Activated CD4-positive, alpha-beta memory T cell treated with anti-CD3 and anti-CD28 coated beads for 36 hours (primary cell): ENCODE measurements around the gene PNPT1. TPM values are rescaled to one million over a fixed set of nuclear protein-coding genes. Genes with fewer than 3 reads are reported as not detected.
"Not testable (repeated sequence)": the region's sequence is repeated elsewhere in the genome, so short reads cannot be mapped to it uniquely, and the experiment has no call there.

ENCODE experiments used
- CTCF ChIA-PET: fragments of 350-600 bp; sonication (Branson Sonifier 250); formaldehyde crosslinking; loops from one replicate; lab custom pipeline; 2021; ENCODE audit warnings: antibody characterized with exemption, inconsistent platforms; lab: Charles Lee
- POLR2A ChIA-PET: fragments of 350-600 bp; sonication (Branson Sonifier 250); formaldehyde crosslinking; loops from one replicate; lab custom pipeline; 2021; ENCODE audit warnings: antibody characterized with exemption; lab: Charles Lee
- DNase-seq: peaks from one replicate; pipeline ENCODE4 v3.0.0-alpha.2; 2020
- H3K27ac Mint-ChIP-seq: one replicate; pipeline ENCODE4 v1.8.0; 2021; ENCODE audit warnings: mixed read lengths
- H3K27me3 Mint-ChIP-seq: one replicate; pipeline ENCODE4 v1.8.0; 2021; ENCODE audit warnings: mixed read lengths
- H3K36me3 Mint-ChIP-seq: one replicate; pipeline ENCODE4 v1.8.0; 2021; ENCODE audit warnings: mixed read lengths
- H3K4me1 Mint-ChIP-seq: one replicate; pipeline ENCODE4 v1.8.0; 2021; ENCODE audit warnings: low read depth, mixed read lengths
- H3K4me3 Mint-ChIP-seq: one replicate; pipeline ENCODE4 v1.8.0; 2021; ENCODE audit warnings: mild to moderate bottlenecking, mixed read lengths
- H3K9me3 Mint-ChIP-seq: one replicate; pipeline ENCODE4 v1.8.0; 2021; ENCODE audit warnings: mixed read lengths
- intact Hi-C: fragments of 100-400 bp; cut with micrococcal nuclease; formaldehyde crosslinking; loops from one replicate; pipeline ENCODE4 v1.15.1; 2023
- total RNA-seq, 2 experiments: library from RNA; stranded (reverse); gene quantifications; one replicate each; pipeline ENCODE4 v1.2.3, GENCODE V29; 2021

PNPT1 gene
- total RNA-seq, 2 experiments from 2014 or later = 44.0 to 48.4 TPM

DNA sequence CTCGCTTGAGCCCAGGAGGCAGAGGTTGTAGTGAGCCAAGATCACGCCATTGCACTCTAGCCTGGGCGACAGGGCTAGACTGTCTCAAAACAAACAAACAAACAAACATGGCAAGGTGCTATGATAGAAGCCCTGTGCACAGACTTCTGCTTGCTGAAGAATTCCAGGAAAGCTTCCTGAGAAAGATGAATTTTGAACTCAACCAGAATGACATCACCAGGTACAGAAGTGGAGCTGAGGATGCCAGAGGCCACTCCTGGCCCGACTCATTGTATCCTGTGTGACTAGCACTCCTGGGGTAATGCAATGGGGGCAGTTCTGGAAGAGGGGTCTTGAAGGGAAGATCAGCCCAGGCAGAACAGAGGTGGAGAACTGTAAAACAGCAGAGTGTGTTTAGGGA lies 22.0 kb upstream of the PNPT1 start:
- H3K4me1 Mint-ChIP-seq = no peaks in the 10 kb centered on the region
- ChIA-PET CTCF (no interaction called here), POLR2A (no interaction called here)
- intact Hi-C loops = no loop called here
- DNase-seq = no peak
- no peak overlapping the region for H3K4me3 Mint-ChIP-seq
- no peak overlapping the region for H3K27ac Mint-ChIP-seq
- H3K36me3 Mint-ChIP-seq = no peaks in the 10 kb centered on the region
- no peaks in the 10 kb centered on the region for H3K9me3 Mint-ChIP-seq
- H3K27me3 Mint-ChIP-seq = no peaks in the 10 kb centered on the region

DNA sequence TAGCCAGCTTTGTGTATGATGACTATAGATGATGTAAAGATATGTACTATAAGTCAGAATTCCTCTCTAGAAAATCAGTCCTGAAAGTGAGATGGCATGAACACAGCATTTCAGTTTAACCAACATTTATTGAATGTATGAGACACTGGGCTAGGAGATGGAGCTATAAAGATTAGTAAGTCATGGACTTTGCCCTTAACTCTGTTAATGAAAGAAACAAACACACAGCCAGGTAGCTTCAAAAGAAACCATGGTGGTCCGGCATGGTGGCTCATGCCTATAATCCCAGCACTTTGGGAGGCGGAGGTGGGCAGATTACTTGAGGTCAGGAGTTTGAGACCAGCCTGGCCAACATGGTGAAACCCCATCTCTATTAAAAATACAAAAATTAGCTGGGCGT lies 21.5 kb upstream of the PNPT1 start:
- DNase-seq, H3K27me3 Mint-ChIP-seq, H3K4me3 Mint-ChIP-seq, H3K9me3 Mint-ChIP-seq, H3K4me1 Mint-ChIP-seq, H3K36me3 Mint-ChIP-seq, intact Hi-C loops, H3K27ac Mint-ChIP-seq, CTCF ChIA-PET, POLR2A ChIA-PET: not testable (repeated sequence)

DNA sequence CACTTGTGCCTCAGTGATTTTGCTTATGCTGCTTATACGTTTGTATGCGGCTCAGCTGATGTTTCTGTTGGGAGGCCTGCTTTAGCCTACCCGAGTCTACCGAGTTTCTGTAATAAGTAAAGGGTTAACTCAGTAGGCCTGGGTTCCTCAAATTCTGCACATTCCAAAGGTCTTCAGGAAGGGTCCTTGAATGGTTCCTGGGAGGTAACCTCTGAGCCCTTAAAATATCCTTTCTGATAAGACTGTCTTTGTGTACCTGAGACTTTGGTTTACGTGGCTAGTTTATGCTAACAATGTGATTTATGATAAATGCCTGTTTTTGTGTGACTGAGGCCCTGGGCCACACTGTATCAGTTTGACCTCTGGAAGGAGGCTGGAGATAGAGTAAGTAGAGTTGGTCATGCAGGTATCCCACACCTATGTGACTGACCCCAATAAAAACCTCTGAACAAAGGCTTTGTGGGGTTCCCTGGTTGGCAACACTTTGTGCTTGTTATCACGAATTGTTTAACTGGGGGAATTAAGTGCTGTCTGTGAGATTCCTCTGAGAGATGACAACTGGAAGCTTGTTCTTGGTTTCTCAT lies 18.9 kb upstream of the PNPT1 start:
- no peaks in the 10 kb centered on the region for H3K4me1 Mint-ChIP-seq
- no peak for DNase-seq
- H3K27ac Mint-ChIP-seq = no peak overlapping the region
- no peak overlapping the region for H3K4me3 Mint-ChIP-seq
- POLR2A ChIA-PET = no interaction called here
- no peaks in the 10 kb centered on the region for H3K9me3 Mint-ChIP-seq
- peaks cover 2% of the 10 kb centered on the region for H3K27me3 Mint-ChIP-seq
- H3K36me3 Mint-ChIP-seq = no peaks in the 10 kb centered on the region
- intact Hi-C loops = no loop called here
- CTCF ChIA-PET = no interaction called here

DNA sequence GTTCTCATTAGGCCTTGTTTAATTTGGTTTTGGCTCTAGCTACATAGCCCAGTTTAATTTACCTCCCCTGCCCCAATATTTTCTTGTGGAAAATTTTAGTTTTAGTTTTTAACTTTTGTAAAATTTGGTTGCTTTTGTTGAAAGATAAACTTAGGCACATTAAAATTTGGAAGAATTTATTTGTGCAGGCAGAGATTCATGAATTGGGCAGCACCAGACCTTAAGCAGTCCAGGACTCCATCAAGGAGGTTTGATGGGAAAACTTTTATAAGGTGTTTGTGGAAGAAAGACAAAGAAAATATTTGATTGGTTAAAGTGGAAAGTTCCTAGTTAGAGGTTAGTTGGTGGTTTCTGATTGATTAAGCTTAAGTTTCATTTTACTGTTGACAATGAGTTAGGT lies 16.4 kb upstream of the PNPT1 start:
- H3K27ac Mint-ChIP-seq = no peak overlapping the region
- peaks cover 7% of the 10 kb centered on the region for H3K27me3 Mint-ChIP-seq
- intact Hi-C loops = no loop called here
- no peaks in the 10 kb centered on the region for H3K4me1 Mint-ChIP-seq
- H3K9me3 Mint-ChIP-seq = no peaks in the 10 kb centered on the region
- ChIA-PET POLR2A (no interaction called here), CTCF (interaction anchor here (2.1 kb wide), 1 partner anchor 8 kb away, joined by 5 read pairs; no protein-coding TSS in a partner anchor)
- DNase-seq = no peak
- H3K4me3 Mint-ChIP-seq = no peak overlapping the region
- H3K36me3 Mint-ChIP-seq = no peaks in the 10 kb centered on the region

DNA sequence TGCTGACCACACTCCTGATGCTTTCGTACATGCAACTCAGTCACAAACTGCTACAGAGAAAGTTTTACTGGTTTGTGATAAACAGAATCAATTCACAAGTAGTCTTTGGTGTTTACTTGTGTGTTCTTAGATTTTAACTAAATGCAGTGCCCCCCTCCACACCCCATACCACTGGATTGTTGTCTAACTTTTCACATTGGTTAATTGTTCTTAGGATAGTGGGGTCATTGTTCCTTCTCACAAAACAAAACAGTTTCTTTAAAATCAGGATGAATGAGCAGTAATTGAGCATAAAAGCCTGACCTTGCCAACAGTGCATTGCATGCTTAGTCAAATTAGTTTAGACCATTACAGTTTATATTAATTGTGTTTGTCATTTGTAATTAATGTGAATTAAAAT lies 14.1 kb upstream of the PNPT1 start:
- DNase-seq = no peak
- POLR2A ChIA-PET = no interaction called here
- CTCF ChIA-PET = interaction anchor here (2.1 kb wide), 1 partner anchor 10 kb away, joined by 5 read pairs; no protein-coding TSS in a partner anchor
- Mint-ChIP-seq H3K27ac (no peak overlapping the region), H3K27me3 (peaks cover 14% of the 10 kb centered on the region), H3K4me3 (no peak overlapping the region), H3K9me3 (no peaks in the 10 kb centered on the region), H3K36me3 (no peaks in the 10 kb centered on the region), H3K4me1 (no peaks in the 10 kb centered on the region)
- intact Hi-C loops = no loop called here

DNA sequence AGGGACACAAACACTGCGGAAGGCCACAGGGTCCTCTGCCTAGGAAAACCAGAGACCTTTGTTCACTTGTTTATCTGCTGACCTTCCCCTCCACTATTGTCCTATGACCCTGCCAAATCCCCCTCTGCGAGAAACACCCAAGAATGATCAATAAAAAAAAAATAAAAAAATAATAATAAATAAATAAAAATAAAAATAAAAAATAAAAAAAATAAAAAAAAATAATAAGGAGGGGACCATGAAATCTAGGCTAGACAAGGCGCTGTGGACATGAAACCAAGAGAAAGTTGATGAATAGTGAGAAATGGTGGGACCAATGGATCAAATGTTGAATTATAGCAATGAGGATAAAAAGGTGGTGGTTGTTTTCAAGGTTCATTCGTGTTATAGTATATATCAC lies 12.6 kb upstream of the PNPT1 start:
- POLR2A ChIA-PET, H3K4me1 Mint-ChIP-seq, intact Hi-C loops, CTCF ChIA-PET, H3K4me3 Mint-ChIP-seq, DNase-seq, H3K36me3 Mint-ChIP-seq, H3K27ac Mint-ChIP-seq, H3K9me3 Mint-ChIP-seq: not testable (repeated sequence)
- H3K27me3 Mint-ChIP-seq = peaks cover 14% of the 10 kb centered on the region

DNA sequence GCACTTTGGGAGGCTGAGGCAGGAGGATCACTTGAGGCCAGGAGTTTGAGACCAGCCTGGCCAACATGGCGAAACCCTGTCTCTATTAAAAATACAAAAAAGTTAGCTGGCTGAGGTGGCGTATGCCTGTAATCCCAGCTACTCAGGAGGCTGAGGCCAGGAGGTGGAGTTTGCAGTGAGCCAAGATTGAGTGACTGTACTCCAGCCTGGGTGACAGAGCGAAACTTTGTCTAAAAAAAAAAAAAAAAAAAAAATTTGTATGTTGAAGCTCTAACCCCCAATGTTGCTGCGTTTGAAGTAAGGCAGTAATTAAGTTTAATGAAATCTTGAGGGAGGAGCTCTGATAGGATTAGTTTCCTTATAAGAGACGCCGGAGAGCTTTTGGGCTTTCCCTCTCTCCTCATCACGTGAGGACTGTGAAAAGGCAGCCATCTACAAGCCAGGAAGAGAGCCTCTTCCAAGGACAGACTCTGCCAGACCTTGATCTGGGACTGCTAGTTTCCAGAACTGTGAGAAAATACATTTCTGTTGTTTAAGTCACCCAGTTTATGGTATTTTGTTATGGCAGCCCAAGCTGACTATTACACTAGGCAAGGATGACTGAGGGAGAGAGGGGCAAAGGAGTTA lies 11.5 kb upstream of the PNPT1 start:
- Mint-ChIP-seq H3K36me3 (no peaks in the 10 kb centered on the region), H3K27ac (no peak overlapping the region), H3K4me1 (no peaks in the 10 kb centered on the region), H3K4me3 (no peak overlapping the region), H3K27me3 (peaks cover 14% of the 10 kb centered on the region), H3K9me3 (no peaks in the 10 kb centered on the region)
- intact Hi-C loops = no loop called here
- ChIA-PET CTCF (interaction anchor here (0.8 kb wide), 1 partner anchor 12 kb away, joined by 3 read pairs; the partner anchor contains the start of gene PNPT1), POLR2A (no interaction called here)
- no peak for DNase-seq

DNA sequence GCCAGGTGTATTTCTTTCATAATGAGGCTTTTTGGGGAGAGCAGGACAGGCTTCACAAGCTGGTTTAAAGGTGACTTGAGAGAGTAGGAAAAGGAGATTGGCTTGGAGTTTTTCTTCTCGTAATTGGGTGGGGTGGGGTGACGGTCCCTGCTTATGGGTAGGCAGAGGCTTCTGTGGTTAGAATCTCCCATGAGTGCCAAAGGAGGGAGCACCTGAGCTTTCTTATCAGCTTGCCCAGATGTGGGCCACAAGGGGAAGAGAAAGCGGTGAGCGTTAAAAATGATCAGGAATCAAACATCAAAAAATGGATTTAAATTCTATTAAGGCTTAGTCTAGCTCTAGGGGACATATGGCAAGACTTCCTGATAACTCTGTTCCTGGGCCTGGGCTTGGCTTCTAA lies 9.7 kb upstream of the PNPT1 start:
- CTCF ChIA-PET = no interaction called here
- POLR2A ChIA-PET = no interaction called here

DNA sequence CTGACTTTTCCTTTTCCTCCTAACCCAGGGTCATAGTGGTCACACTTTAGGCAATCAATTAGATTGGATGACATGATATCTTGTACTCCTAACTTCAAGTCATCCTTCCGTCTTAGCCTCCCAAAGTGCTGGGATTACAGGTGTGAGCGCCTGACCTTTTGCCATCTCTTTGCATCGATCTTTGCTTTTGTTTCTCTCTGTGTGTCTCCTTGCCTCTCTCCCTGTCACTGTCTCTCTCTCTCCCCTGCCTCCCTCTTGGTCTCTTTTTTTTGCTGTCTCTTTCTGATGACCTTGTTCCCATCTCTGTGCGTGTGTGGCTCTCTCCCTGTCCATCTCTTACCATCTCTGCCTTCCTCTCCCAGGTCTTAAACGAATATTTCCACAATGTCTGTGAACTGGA lies 904 bp downstream of the PNPT1 start:
- POLR2A ChIA-PET = not testable (repeated sequence)

More for the DNA sequence above, 9.7 kb upstream of the PNPT1 start:
- H3K36me3 Mint-ChIP-seq = no peaks in the 10 kb centered on the region
- no peaks in the 10 kb centered on the region for H3K4me1 Mint-ChIP-seq
- no peaks in the 10 kb centered on the region for H3K9me3 Mint-ChIP-seq
- no peak overlapping the region for H3K27ac Mint-ChIP-seq
- DNase-seq = no peak
- H3K4me3 Mint-ChIP-seq = no peak overlapping the region
- H3K27me3 Mint-ChIP-seq = peaks cover 13% of the 10 kb centered on the region
- intact Hi-C loops = no loop called here

DNA sequence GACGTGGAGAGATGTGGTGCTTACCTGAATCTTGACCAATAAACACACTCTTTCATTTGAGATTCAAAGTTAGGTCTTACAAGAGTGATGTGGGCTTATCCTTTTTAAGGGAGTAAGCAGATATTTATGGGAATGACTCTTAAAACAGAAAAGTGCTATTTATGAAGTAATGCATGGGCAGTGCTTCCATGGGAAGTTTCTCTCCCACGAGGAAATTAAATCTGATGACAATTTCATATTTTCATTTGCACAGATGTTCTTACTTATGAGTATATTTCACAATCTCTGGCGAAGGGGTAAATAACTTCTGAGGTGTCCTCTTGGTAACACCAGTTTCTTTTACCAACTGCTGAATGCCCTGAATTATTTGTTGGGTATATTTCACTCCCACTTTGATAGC lies 21.0 kb downstream of the PNPT1 start:
- intact Hi-C loops = no loop called here
- Mint-ChIP-seq H3K27me3 (no peaks in the 10 kb centered on the region), H3K27ac (no peak overlapping the region), H3K4me3 (no peak overlapping the region), H3K36me3 (peaks cover 25% of the 10 kb centered on the region), H3K9me3 (no peaks in the 10 kb centered on the region), H3K4me1 (no peaks in the 10 kb centered on the region)
- POLR2A ChIA-PET = no interaction called here
- DNase-seq = no peak
- CTCF ChIA-PET = no interaction called here

More for the DNA sequence above, 904 bp downstream of the PNPT1 start:
- H3K4me3 Mint-ChIP-seq = peak overlapping the region; percentile 98
- DNase-seq, H3K9me3 Mint-ChIP-seq, H3K27me3 Mint-ChIP-seq: not testable (repeated sequence)
- H3K36me3 Mint-ChIP-seq = peaks cover 19% of the 10 kb centered on the region
- H3K27ac Mint-ChIP-seq = peak overlapping the region; percentile 90
- H3K4me1 Mint-ChIP-seq = peaks cover 35% of the 10 kb centered on the region
- intact Hi-C loops = loop anchor here (1.0 to 10.0 kb wide), 3 partner anchors 75 to 638 kb away; partner anchors contain the start of genes CFAP36, PPP4R3B and RTN4
- CTCF ChIA-PET = interaction anchor here (1.0 kb wide), 1 partner anchor 12 kb away, joined by 3 read pairs; no protein-coding TSS in a partner anchor

DNA sequence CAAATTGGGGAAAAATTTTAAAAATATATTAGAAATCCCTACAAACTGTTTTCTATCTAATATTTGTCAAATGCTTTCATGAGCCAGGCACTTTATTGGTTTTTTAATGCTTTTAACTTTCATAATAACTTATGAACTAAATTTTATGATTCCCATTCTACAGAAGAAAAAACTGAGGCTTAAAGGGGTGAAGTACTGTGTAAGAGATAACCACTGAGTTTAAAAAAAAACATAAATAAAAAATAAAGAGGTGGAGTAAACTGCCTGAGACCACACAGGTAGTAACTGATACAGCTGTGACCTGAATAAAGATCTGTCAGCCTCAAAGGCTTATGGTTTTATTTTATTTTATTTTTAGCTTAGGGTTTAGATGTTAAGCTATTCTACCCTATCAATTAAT lies 24.7 kb downstream of the PNPT1 start:
- Mint-ChIP-seq H3K27ac (no peak overlapping the region), H3K9me3 (no peaks in the 10 kb centered on the region), H3K4me1 (no peaks in the 10 kb centered on the region), H3K4me3 (no peak overlapping the region), H3K36me3 (peaks cover 29% of the 10 kb centered on the region), H3K27me3 (no peaks in the 10 kb centered on the region)
- POLR2A ChIA-PET = no interaction called here
- no peak for DNase-seq
- CTCF ChIA-PET = no interaction called here
- intact Hi-C loops = no loop called here

DNA sequence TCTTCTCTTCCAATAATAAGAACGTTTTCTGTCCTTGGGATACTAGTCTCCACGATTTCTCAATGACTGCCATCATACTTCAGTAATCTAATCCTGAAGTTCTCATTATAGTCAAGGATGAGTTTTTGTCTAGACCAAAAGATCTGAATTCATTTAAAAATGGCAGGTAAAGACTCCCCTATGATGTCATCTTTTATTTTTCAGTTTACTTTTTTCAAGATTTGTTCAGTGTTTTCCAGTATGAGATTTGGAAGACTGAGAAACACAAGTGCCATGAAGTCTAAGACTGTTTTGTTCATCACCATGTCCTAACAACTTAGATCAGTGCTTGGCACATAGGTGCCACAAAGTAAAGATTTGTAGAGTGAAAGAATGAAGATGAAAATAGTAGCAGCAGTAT lies 40.4 kb downstream of the PNPT1 start:
- ChIA-PET POLR2A (no interaction called here), CTCF (no interaction called here)

DNA sequence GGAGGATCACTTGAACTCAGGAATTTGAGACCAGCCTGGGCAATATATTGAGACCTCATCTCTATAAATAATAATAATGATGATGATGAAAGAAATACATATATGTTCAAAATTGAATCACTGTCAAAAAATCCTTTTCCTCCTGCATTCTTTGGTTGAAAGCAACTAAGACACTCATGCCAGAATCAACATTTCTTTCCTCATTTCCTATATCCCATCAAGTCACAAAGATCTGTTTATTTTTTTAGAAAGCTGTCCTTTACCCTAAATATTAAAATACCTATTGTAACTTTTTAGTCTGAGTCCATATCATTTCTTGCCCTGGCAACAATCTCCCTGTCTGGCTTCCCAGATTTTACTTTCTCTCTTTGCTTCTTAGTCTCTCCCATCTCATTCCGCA lies 44.4 kb downstream of the PNPT1 start:
- no peak for DNase-seq
- no peaks in the 10 kb centered on the region for H3K4me1 Mint-ChIP-seq
- no peaks in the 10 kb centered on the region for H3K9me3 Mint-ChIP-seq
- CTCF ChIA-PET = no interaction called here
- H3K27me3 Mint-ChIP-seq = no peaks in the 10 kb centered on the region
- POLR2A ChIA-PET = no interaction called here
- intact Hi-C loops = no loop called here
- peaks cover 27% of the 10 kb centered on the region for H3K36me3 Mint-ChIP-seq
- no peak overlapping the region for H3K4me3 Mint-ChIP-seq
- H3K27ac Mint-ChIP-seq = no peak overlapping the region

More for the DNA sequence above, 40.4 kb downstream of the PNPT1 start:
- Mint-ChIP-seq H3K27ac (no peak overlapping the region), H3K4me3 (no peak overlapping the region), H3K27me3 (no peaks in the 10 kb centered on the region), H3K9me3 (no peaks in the 10 kb centered on the region), H3K4me1 (no peaks in the 10 kb centered on the region), H3K36me3 (peaks cover 38% of the 10 kb centered on the region)
- intact Hi-C loops = no loop called here
- DNase-seq = no peak
